ENCODE results near the gene FAM83C. TPM values are rescaled to one million over a fixed set of nuclear protein-coding genes. Genes with fewer than 3 reads are reported as not detected.

Gene FAM83C
- total and polyA plus RNA-seq, 9 of the 15 experiments (the other 6 are each of a cell fraction or from before 2014, with no cell fraction given), result not detected

- no peak for TF ChIP-seq MGA (IDR thresholded peaks at IDR 0.05)
- TF ChIP-seq ZNF184 (CRISPR knock-in tag; IDR thresholded peaks at IDR 0.05), result no peak
- TF ChIP-seq HOMEZ (CRISPR knock-in tag; IDR thresholded peaks at IDR 0.05), result no peak
- TF ChIP-seq MIER1 (IDR thresholded peaks at IDR 0.05; ENCODE audit: low read depth), result no peak
- TF ChIP-seq TFE3 (CRISPR knock-in tag; IDR thresholded peaks at IDR 0.05), result no peak
- peak; percentile 85 for TF ChIP-seq POLR2A (conservative IDR thresholded peaks at IDR 0.05)
- no peak for TF ChIP-seq BCL6 (CRISPR knock-in tag; IDR thresholded peaks at IDR 0.05)
- no peak for TF ChIP-seq ELK3 (CRISPR knock-in tag; IDR thresholded peaks at IDR 0.05)
- TF ChIP-seq SMAD2 (IDR thresholded peaks at IDR 0.05; ENCODE audit: low read depth, low read length), result no peak
- TF ChIP-seq GATA2 (CRISPR knock-in tag; IDR thresholded peaks at IDR 0.05), result no peak
- TF ChIP-seq ZNF121 (CRISPR knock-in tag; conservative IDR thresholded peaks at IDR 0.05), result no peak
- no peak for TF ChIP-seq MECOM (CRISPR knock-in tag; IDR thresholded peaks at IDR 0.05)
- TF ChIP-seq ZNF174 (CRISPR knock-in tag; IDR thresholded peaks at IDR 0.05), result no peak
Observed at GRCh38 chr20:35277531-35278395, 14.5 kb downstream of the FAM83C start, which contains the start of gene MMP24OS (continued).
